ENCODE data around the gene KCNH5. TPM values are rescaled to one million over a fixed set of nuclear protein-coding genes. Genes with fewer than 3 reads are reported as not detected.

The KCNH5 gene
- polyA plus RNA-seq, 1 donor (not counting 4 experiments of a cell fraction or from before 2014, with no cell fraction given): 0.04 TPM

DNA sequence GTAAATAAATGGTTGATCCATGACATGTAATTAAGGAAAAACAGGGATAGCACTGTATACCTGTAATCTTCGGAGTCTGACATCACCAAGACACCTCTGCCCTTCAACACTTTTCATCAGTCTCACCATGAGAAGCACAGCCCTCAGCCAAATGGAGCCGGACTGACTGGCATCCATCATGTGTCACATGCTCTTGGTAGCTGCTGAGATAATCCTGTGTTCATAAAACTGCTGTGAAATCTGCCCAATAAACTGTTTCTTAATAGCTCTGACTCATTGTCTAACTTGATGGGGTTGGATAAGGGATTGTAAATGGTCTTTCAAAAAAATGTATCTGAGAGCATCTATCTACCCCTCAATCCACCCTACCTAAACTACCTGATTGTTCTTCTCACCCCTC is 33.6 kb downstream of the KCNH5 start:
- DNase-seq (ENCODE audit: low read depth, low spot score) (no peak), FAIRE-seq (no peak)

DNA sequence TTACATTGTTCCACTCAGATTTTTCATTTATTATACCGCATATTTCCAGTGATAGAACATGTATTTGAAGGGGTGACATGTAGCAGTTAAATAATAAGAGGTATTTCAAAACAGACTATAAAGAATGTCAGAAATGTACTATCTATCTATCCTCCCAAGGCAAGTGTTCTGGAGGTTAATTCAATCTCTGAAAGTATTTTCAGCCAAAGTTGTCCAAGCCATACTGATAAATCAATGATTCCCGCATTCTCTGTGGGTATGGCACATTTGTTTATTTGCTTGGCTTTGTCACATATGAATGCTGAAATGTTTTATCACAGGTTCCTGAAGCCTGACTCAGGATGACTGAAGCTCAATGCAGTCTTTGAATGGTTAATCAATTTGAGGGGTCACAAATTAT is 35.8 kb downstream of the KCNH5 start:
- Histone ChIP-seq H3K27me3 (ENCODE audit: control insufficient read depth, extremely low read depth, insufficient read depth, low read length) (peaks cover under 1% of the 10 kb centered on the region), H3K4me3 (ENCODE audit: control insufficient read depth in 2 of 3, extremely low read depth in 1 of 3, insufficient read depth in 2 of 3, low read depth in 1 of 3, low read length in 3 of 3) (no peak overlapping the region), H3K27ac (ENCODE audit: control insufficient read depth, insufficient read depth, low read length) (no peak overlapping the region), H3K9me1 (ENCODE audit: control insufficient read depth, extremely low read depth, insufficient read depth, low read length) (no peaks in the 10 kb centered on the region), H3K9ac (ENCODE audit: control insufficient read depth, extremely low read depth, insufficient read depth, low read length) (no peak overlapping the region), H2AFZ (ENCODE audit: control insufficient read depth, low read length) (no peak overlapping the region), H3K36me3 (ENCODE audit: control insufficient read depth in 2 of 2, extremely low read depth in 1 of 2, insufficient read depth in 2 of 2, low read length in 2 of 2) (no peaks in the 10 kb centered on the region), H3K4me2 (ENCODE audit: control insufficient read depth, extremely low read depth, insufficient read depth, low read depth, low read length) (no peak overlapping the region), H3K9me3 (ENCODE audit: control insufficient read depth, low read depth, low read length) (no peaks in the 10 kb centered on the region), H4K20me1 (ENCODE audit: control insufficient read depth, extremely low read depth, insufficient read depth, low read length) (no peaks in the 10 kb centered on the region), H3K4me1 (ENCODE audit: control insufficient read depth, extremely low read depth, insufficient read depth, low read length) (no peaks in the 10 kb centered on the region), H3K79me2 (ENCODE audit: control insufficient read depth, insufficient read depth, low read length) (no peaks in the 10 kb centered on the region)
- FAIRE-seq (no peak), DNase-seq (ENCODE audit: low read depth, low spot score) (no peak)
- dilution Hi-C loops (cut with MboI; ENCODE audit: extremely low pct_ligation_motif_present, low sequenced_read_pairs): no loop called here
- no peak for TF ChIP-seq CTCF (optimal IDR thresholded peaks at IDR 0.05 in 1 of 3, IDR thresholded peaks at IDR 0.05 in 1 of 3, conservative IDR thresholded peaks at IDR 0.05 in 1 of 3; ENCODE audit: extremely low read depth in 1 of 3, insufficient read depth in 2 of 3, low read length in 3 of 3)
- TF ChIP-seq EZH2 (IDR thresholded peaks at IDR 0.05; ENCODE audit: low read length): no peak

More for the DNA sequence above, 33.6 kb downstream of the KCNH5 start:
- TF ChIP-seq CTCF (optimal IDR thresholded peaks at IDR 0.05 in 1 of 3, IDR thresholded peaks at IDR 0.05 in 1 of 3, conservative IDR thresholded peaks at IDR 0.05 in 1 of 3; ENCODE audit: extremely low read depth in 1 of 3, insufficient read depth in 2 of 3, low read length in 3 of 3) (no peak), EZH2 (IDR thresholded peaks at IDR 0.05; ENCODE audit: low read length) (no peak)
- no peak overlapping the region for H3K4me3 ChIP-seq (ENCODE audit: control insufficient read depth in 2 of 3, extremely low read depth in 1 of 3, insufficient read depth in 2 of 3, low read depth in 1 of 3, low read length in 3 of 3)
- no peaks in the 10 kb centered on the region for H4K20me1 ChIP-seq (ENCODE audit: control insufficient read depth, extremely low read depth, insufficient read depth, low read length)
- no peaks in the 10 kb centered on the region for H3K9me1 ChIP-seq (ENCODE audit: control insufficient read depth, extremely low read depth, insufficient read depth, low read length)
- H3K9me3 ChIP-seq (ENCODE audit: control insufficient read depth, low read depth, low read length): no peaks in the 10 kb centered on the region
- dilution Hi-C loops (cut with MboI; ENCODE audit: extremely low pct_ligation_motif_present, low sequenced_read_pairs): no loop called here
- H3K9ac ChIP-seq (ENCODE audit: control insufficient read depth, extremely low read depth, insufficient read depth, low read length): no peak overlapping the region
- H3K36me3 ChIP-seq (ENCODE audit: control insufficient read depth in 2 of 2, extremely low read depth in 1 of 2, insufficient read depth in 2 of 2, low read length in 2 of 2): no peaks in the 10 kb centered on the region
- H2AFZ ChIP-seq (ENCODE audit: control insufficient read depth, low read length): no peak overlapping the region
- H3K27me3 ChIP-seq (ENCODE audit: control insufficient read depth, extremely low read depth, insufficient read depth, low read length): peaks cover 5% of the 10 kb centered on the region
- no peak overlapping the region for H3K4me2 ChIP-seq (ENCODE audit: control insufficient read depth, extremely low read depth, insufficient read depth, low read depth, low read length)
- no peaks in the 10 kb centered on the region for H3K4me1 ChIP-seq (ENCODE audit: control insufficient read depth, extremely low read depth, insufficient read depth, low read length)
- H3K79me2 ChIP-seq (ENCODE audit: control insufficient read depth, insufficient read depth, low read length): no peaks in the 10 kb centered on the region
- no peak overlapping the region for H3K27ac ChIP-seq (ENCODE audit: control insufficient read depth, insufficient read depth, low read length)

Measured in keratinocyte (primary cell).